ENCODE results near the gene KRT6B. TPM values are rescaled to one million over a fixed set of nuclear protein-coding genes. Genes with fewer than 3 reads are reported as not detected.

Gene KRT6B
- total RNA-seq, 1 experiment from 2014 or later: not detected

GRCh38 chr12:52402873-52403540 lies 48.9 kb downstream of the KRT6B start:
- Histone ChIP-seq H3K27me3 (ENCODE audit: insufficient read depth, low read length) (no peaks in the 10 kb centered on the region), H3K4me1 (ENCODE audit: control insufficient read depth in 1 of 2, insufficient read depth in 2 of 2, low read length in 2 of 2) (no peaks in the 10 kb centered on the region), H3K9ac (ENCODE audit: low read length) (no peak overlapping the region), H4K20me1 (ENCODE audit: insufficient read depth) (no peaks in the 10 kb centered on the region), H3K4me2 (ENCODE audit: low read length) (no peak overlapping the region), H3K4me3 (replicated peaks in 1 of 2; ENCODE audit: low read depth in 1 of 2, low read length in 2 of 2) (no peak overlapping the region), H3K79me2 (ENCODE audit: insufficient read depth, low read length) (no peaks in the 10 kb centered on the region), H2AFZ (ENCODE audit: low read depth, low read length, poor library complexity, severe bottlenecking) (no peak overlapping the region), H3K9me3 (ENCODE audit: control insufficient read depth in 1 of 2, insufficient read depth in 1 of 2, low read depth in 1 of 2, low read length in 2 of 2) (no peaks in the 10 kb centered on the region), H3K27ac (ENCODE audit: low read depth, low read length) (no peak overlapping the region), H3K9me2 (ENCODE audit: insufficient read depth) (no peaks in the 10 kb centered on the region), H3K36me3 (ENCODE audit: control insufficient read depth in 1 of 2, insufficient read depth in 2 of 2, low read length in 2 of 2) (no peaks in the 10 kb centered on the region)
- intact Hi-C loops (cut with micrococcal nuclease): no loop called here
- no peak for DNase-seq (ENCODE audit: low read depth, low spot score)
- RAD21 ChIA-PET (ENCODE audit: low non-redundant PET in 1 of 2, low total read pairs in 2 of 2, uncharacterized antibody in 2 of 2, unreplicated experiment in 2 of 2): no interaction called here
- BruUV-seq (replicated peaks): no TSS peak
- CTCF ChIA-PET: interaction anchor here (1.3 to 1.9 kb wide), 2 partner anchors 7 to 11 kb away, joined by 3 to 5 read pairs; no protein-coding TSS in a partner anchor
- POLR2A ChIA-PET: no interaction called here
- TF ChIP-seq ELF1 (IDR thresholded peaks at IDR 0.05; ENCODE audit: borderline replicate concordance, low read depth) (no peak), EZH2 (IDR thresholded peaks at IDR 0.05) (no peak), YY1 (IDR thresholded peaks at IDR 0.05; ENCODE audit: extremely low read depth, insufficient replicate concordance, low read depth, low read length) (no peak), JUND (IDR thresholded peaks at IDR 0.05) (no peak), POLR2A (IDR thresholded peaks at IDR 0.05; ENCODE audit: borderline replicate concordance, extremely low read depth, insufficient read depth, insufficient read length) (no peak), CBX3 (IDR thresholded peaks at IDR 0.05; ENCODE audit: low read depth) (no peak), SP1 (IDR thresholded peaks at IDR 0.05; ENCODE audit: low read depth) (no peak), SIN3A (IDR thresholded peaks at IDR 0.05; ENCODE audit: low read depth) (no peak), POLR2AphosphoS5 (IDR thresholded peaks at IDR 0.05; ENCODE audit: low read depth, low read length) (no peak), ZBTB33 (IDR thresholded peaks at IDR 0.05; ENCODE audit: extremely low read depth, insufficient replicate concordance, low read length) (no peak)
- ATAC-seq: no peak
